Measurements from ENCODE around the gene TSTD1. TPM values are rescaled to one million over a fixed set of nuclear protein-coding genes. Genes with fewer than 3 reads are reported as not detected.
A peak's percentile ranks its signal among the peaks of the same experiment; 100 is the strongest.

The TSTD1 gene
- total and polyA plus RNA-seq, 2 of the 8 experiments (the other 6 are each of a cell fraction or from before 2014, with no cell fraction given): 60.9 to 314 TPM

DNA sequence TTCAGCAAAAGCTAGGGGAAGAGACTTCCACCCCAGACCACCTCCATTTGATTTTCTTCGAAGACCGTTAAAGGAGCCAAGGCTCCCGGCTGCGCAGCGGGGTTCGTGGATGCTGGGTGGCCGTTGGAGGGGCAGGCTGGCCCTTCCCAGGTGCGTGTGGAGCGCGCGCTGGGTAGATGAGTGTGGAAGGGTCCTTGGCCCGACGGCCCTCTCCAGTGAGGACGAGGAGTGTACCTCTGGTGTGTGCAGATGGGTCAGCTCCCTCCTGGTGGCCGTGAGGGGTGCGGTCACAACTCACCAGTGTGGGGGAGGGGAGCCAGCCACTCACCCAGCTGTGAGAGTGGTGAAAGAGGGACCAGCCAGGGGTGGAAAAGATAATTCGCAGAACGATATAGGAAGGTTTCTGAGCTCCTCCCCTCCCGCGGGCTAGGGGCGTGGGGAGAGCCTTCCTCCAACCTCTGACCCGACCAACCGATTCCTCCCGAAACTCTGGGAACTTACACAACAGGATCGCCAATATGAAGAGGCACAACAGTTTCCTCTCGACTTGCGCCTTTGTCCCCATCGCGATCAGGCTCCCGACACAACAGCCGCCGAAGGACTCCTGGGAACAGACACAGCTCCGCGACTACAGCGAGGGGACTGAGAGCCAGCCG lies 18.1 kb downstream of the TSTD1 start, which contains the start of gene F11R (continued):
- TF ChIP-seq, protein P1, sequence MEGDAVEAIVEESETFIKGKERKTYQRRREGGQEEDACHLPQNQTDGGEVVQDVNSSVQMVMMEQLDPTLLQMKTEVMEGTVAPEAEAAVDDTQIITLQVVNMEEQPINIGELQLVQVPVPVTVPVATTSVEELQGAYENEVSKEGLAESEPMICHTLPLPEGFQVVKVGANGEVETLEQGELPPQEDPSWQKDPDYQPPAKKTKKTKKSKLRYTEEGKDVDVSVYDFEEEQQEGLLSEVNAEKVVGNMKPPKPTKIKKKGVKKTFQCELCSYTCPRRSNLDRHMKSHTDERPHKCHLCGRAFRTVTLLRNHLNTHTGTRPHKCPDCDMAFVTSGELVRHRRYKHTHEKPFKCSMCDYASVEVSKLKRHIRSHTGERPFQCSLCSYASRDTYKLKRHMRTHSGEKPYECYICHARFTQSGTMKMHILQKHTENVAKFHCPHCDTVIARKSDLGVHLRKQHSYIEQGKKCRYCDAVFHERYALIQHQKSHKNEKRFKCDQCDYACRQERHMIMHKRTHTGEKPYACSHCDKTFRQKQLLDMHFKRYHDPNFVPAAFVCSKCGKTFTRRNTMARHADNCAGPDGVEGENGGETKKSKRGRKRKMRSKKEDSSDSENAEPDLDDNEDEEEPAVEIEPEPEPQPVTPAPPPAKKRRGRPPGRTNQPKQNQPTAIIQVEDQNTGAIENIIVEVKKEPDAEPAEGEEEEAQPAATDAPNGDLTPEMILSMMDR (IDR thresholded peaks at IDR 0.05; ENCODE audit: control extremely low read depth in 1 of 3, insufficient read depth in 1 of 3, low read depth in 1 of 3, low read length in 3 of 3): peak in 2 of 3 experiments; percentile 28 to 45; a peak in 2 of 4 replicates
- TF ChIP-seq ASH2L (IDR thresholded peaks at IDR 0.05; ENCODE audit: low read length) (peak; percentile 63), NANOG (IDR thresholded peaks at IDR 0.05; ENCODE audit: insufficient read depth, low read depth, low read length, poor library complexity, severe bottlenecking) (no peak), MAFK (IDR thresholded peaks at IDR 0.05; ENCODE audit: low read depth, low read length) (no peak), CREB1 (IDR thresholded peaks at IDR 0.05) (no peak; the same call in 1 of the 2 replicates), RBBP5 (IDR thresholded peaks at IDR 0.05; ENCODE audit: borderline replicate concordance, low read depth, low read length) (no peak), RXRA (IDR thresholded peaks at IDR 0.05; ENCODE audit: insufficient read depth, low read depth, low read length) (no peak)

Data from H1 (cell line).